Measurements from ENCODE around the gene EIF2AK3. TPM values are rescaled to one million over a fixed set of nuclear protein-coding genes. Genes with fewer than 3 reads are reported as not detected.

EIF2AK3 gene
- total and polyA plus RNA-seq, 2 of the 4 experiments (the other 2 are of a cell fraction) = 7.9 to 22.8 TPM

DNA sequence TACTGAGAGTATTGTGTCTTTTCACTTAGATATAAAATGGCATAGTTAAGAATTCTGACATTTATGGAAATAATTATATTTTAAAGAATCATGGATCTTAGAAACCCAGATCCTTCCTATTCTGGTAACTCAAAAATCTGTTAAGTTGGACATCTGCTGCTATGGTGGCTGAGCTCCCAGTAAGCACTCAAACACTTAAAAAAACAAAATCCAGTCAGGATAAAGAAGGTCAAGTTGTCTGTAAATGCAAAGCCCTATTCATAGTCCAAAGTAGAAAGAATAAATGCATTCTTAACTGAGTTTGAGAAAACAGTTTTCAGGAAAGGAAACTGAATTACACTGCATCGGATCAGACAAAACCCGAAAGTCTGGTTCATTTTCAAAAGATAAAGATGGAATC is 35.6 kb downstream of the EIF2AK3 start:
- BruUV-seq (replicated peaks) = no TSS peak
- in situ Hi-C loops (cut with MboI; ENCODE audit: low sequenced_read_pairs) = loop anchor here (5.0 kb wide), 1 partner anchor 76 kb away; no protein-coding TSS in a partner anchor
- no peak overlapping the region for H3K4me2 ChIP-seq (ENCODE audit: low read depth, low read length)
- no peaks in the 10 kb centered on the region for H3K9me1 ChIP-seq (ENCODE audit: insufficient read depth, low read length)
- no peak overlapping the region for H2BK5ac ChIP-seq (ENCODE audit: low read depth, low read length, poor library complexity, severe bottlenecking)
- H4K20me1 ChIP-seq (ENCODE audit: insufficient read depth, low read length) = no peaks in the 10 kb centered on the region; the same call in 1 of the 2 replicates
- no peak overlapping the region for H2BK15ac ChIP-seq (ENCODE audit: low read depth, low read length)
- no peaks in the 10 kb centered on the region for H3K9me3 ChIP-seq (ENCODE audit: control insufficient read depth, insufficient read depth, low read length)
- ATAC-seq (ENCODE audit: low read depth) = no peak
- no peak for DNase-seq
- ChIA-PET CTCF (interaction anchor here (0.6 to 2.4 kb wide), 7 partner anchors 8 to 81 kb away, joined by 3 to 17 read pairs (median 4); no protein-coding TSS in a partner anchor), POLR2A (ENCODE audit: unreplicated experiment) (no interaction called here)
- no peak overlapping the region for H3K18ac ChIP-seq (ENCODE audit: low read depth, low read length)
- H2BK120ac ChIP-seq (ENCODE audit: low read depth, low read length) = no peak overlapping the region
- no peak overlapping the region for H2AK5ac ChIP-seq (ENCODE audit: low read depth, low read length)
- H4K5ac ChIP-seq (ENCODE audit: low read depth, low read length) = no peak overlapping the region
- dilution Hi-C loops (cut with HindIII; ENCODE audit: low sequenced_read_pairs, unreplicated experiment) = no loop called here
- no peak overlapping the region for H4K91ac ChIP-seq (ENCODE audit: insufficient read depth, low read depth, low read length)
- H3K79me1 ChIP-seq (ENCODE audit: low read depth in 1 of 2, low read length in 2 of 2) = peaks cover 6 to 7% of the 10 kb centered on the region in 2 experiments; a peak in 2 of 4 replicates
- H3K4me3 ChIP-seq (ENCODE audit: insufficient read depth, low read depth, low read length) = no peak overlapping the region
- no peak overlapping the region for H4K8ac ChIP-seq (ENCODE audit: low read depth in 2 of 2, low read length in 2 of 2)
- no peak overlapping the region for H3K23ac ChIP-seq (ENCODE audit: low read depth, low read length)
- no peaks in the 10 kb centered on the region for H3K4me1 ChIP-seq (ENCODE audit: control insufficient read depth, insufficient read depth, low read length)
- no peaks in the 10 kb centered on the region for H3K27me3 ChIP-seq (ENCODE audit: control insufficient read depth, insufficient read depth, low read length)
- no peak overlapping the region for H3K27ac ChIP-seq (ENCODE audit: insufficient read depth, low read length)
- TF ChIP-seq, protein P1, sequence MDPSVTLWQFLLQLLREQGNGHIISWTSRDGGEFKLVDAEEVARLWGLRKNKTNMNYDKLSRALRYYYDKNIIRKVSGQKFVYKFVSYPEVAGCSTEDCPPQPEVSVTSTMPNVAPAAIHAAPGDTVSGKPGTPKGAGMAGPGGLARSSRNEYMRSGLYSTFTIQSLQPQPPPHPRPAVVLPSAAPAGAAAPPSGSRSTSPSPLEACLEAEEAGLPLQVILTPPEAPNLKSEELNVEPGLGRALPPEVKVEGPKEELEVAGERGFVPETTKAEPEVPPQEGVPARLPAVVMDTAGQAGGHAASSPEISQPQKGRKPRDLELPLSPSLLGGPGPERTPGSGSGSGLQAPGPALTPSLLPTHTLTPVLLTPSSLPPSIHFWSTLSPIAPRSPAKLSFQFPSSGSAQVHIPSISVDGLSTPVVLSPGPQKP (IDR thresholded peaks at IDR 0.05; ENCODE audit: borderline replicate concordance, low read depth, low read length) = no peak
- no peak for TF ChIP-seq RFX5 (IDR thresholded peaks at IDR 0.05; ENCODE audit: low read depth, low read length)
- TF ChIP-seq NFE2L2 (IDR thresholded peaks at IDR 0.05; ENCODE audit: low read depth, low read length) = no peak
- TF ChIP-seq MAFK (IDR thresholded peaks at IDR 0.05; ENCODE audit: low read depth, low read length) = no peak
- TF ChIP-seq MXI1 (IDR thresholded peaks at IDR 0.05; ENCODE audit: borderline replicate concordance, low read depth, low read length) = no peak
- TF ChIP-seq POLR2A (IDR thresholded peaks at IDR 0.05; ENCODE audit: low read depth, low read length) = no peak
- TF ChIP-seq BHLHE40 (IDR thresholded peaks at IDR 0.05; ENCODE audit: low read depth, low read length) = no peak
- TF ChIP-seq SMC3 (IDR thresholded peaks at IDR 0.05; ENCODE audit: low read depth, low read length) = no peak
- TF ChIP-seq RAD21 (IDR thresholded peaks at IDR 0.05; ENCODE audit: low read length) = no peak
- TF ChIP-seq CHD1 (IDR thresholded peaks at IDR 0.05; ENCODE audit: low read depth, low read length) = no peak
- TF ChIP-seq MAZ (IDR thresholded peaks at IDR 0.05; ENCODE audit: borderline replicate concordance, low read depth, low read length) = no peak
- TF ChIP-seq, protein P2, sequence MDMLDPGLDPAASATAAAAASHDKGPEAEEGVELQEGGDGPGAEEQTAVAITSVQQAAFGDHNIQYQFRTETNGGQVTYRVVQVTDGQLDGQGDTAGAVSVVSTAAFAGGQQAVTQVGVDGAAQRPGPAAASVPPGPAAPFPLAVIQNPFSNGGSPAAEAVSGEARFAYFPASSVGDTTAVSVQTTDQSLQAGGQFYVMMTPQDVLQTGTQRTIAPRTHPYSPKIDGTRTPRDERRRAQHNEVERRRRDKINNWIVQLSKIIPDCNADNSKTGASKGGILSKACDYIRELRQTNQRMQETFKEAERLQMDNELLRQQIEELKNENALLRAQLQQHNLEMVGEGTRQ (IDR thresholded peaks at IDR 0.05; ENCODE audit: low read depth, low read length) = no peak
- no peak for TF ChIP-seq FOS (IDR thresholded peaks at IDR 0.05; ENCODE audit: low read depth, low read length)
- no peak for TF ChIP-seq CEBPB (IDR thresholded peaks at IDR 0.05; ENCODE audit: low read depth, low read length)
- TF ChIP-seq, protein P3, sequence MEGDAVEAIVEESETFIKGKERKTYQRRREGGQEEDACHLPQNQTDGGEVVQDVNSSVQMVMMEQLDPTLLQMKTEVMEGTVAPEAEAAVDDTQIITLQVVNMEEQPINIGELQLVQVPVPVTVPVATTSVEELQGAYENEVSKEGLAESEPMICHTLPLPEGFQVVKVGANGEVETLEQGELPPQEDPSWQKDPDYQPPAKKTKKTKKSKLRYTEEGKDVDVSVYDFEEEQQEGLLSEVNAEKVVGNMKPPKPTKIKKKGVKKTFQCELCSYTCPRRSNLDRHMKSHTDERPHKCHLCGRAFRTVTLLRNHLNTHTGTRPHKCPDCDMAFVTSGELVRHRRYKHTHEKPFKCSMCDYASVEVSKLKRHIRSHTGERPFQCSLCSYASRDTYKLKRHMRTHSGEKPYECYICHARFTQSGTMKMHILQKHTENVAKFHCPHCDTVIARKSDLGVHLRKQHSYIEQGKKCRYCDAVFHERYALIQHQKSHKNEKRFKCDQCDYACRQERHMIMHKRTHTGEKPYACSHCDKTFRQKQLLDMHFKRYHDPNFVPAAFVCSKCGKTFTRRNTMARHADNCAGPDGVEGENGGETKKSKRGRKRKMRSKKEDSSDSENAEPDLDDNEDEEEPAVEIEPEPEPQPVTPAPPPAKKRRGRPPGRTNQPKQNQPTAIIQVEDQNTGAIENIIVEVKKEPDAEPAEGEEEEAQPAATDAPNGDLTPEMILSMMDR (conservative IDR thresholded peaks at IDR 0.05; ENCODE audit: low read depth, low read length) = no peak
- TF ChIP-seq RCOR1 (IDR thresholded peaks at IDR 0.05; ENCODE audit: insufficient replicate concordance, low read length) = no peak
- intact Hi-C loops (cut with micrococcal nuclease) = loop anchor here (1.0 kb wide), 1 partner anchor 78 kb away; no protein-coding TSS in a partner anchor
- H2BK20ac ChIP-seq (ENCODE audit: low read depth, low read length) = no peak overlapping the region
- no peak overlapping the region for H3K56ac ChIP-seq (ENCODE audit: extremely low read depth, insufficient read depth, low read length)
- peaks cover 24% of the 10 kb centered on the region for H3K36me3 ChIP-seq (ENCODE audit: control insufficient read depth, insufficient read depth, low read length)
- no peak overlapping the region for H2AK9ac ChIP-seq (replicated peaks; ENCODE audit: low read depth, low read length, poor library complexity)
- no peak overlapping the region for H3K4ac ChIP-seq (ENCODE audit: low read depth, low read length)
- no peak overlapping the region for H3K14ac ChIP-seq (replicated peaks; ENCODE audit: low read depth, low read length)
- no peak overlapping the region for H3K9ac ChIP-seq (ENCODE audit: low read depth, low read length)
- H2AFZ ChIP-seq (replicated peaks; ENCODE audit: low read length, poor library complexity) = no peak overlapping the region
- no CpG with 5 or more reads among the region's 2 CpGs for WGBS, 2 experiments (ENCODE audit: extremely low coverage in 2 of 2, insufficient read length in 1 of 2)
